ENCODE data around the gene REPS2. TPM values are rescaled to one million over a fixed set of nuclear protein-coding genes. Genes with fewer than 3 reads are reported as not detected.

Gene REPS2
- total and polyA plus RNA-seq, 2 donors from 2014 or later, result 19.6 to 36.3 TPM

DNA sequence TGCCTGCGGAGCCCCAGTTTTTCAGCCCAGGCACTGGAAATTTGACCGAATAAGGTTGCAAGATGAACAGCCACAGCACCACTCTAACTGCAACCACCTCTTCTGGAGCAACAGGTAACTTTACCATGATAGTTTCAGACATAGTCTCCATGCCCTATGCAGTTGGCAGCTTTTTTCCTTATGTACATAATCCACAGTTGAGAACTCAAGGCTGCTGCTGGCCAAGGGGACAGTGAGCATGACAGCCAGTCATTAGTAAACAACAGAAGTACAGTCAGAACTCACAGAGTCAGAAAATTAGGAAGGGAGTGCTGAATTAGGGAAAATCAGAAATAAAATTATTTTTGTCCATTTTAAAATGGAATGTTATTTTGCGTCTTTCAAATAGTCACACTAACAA is 235.9 kb downstream of the REPS2 start:
- no peak for FAIRE-seq
- TF ChIP-seq, protein P1, sequence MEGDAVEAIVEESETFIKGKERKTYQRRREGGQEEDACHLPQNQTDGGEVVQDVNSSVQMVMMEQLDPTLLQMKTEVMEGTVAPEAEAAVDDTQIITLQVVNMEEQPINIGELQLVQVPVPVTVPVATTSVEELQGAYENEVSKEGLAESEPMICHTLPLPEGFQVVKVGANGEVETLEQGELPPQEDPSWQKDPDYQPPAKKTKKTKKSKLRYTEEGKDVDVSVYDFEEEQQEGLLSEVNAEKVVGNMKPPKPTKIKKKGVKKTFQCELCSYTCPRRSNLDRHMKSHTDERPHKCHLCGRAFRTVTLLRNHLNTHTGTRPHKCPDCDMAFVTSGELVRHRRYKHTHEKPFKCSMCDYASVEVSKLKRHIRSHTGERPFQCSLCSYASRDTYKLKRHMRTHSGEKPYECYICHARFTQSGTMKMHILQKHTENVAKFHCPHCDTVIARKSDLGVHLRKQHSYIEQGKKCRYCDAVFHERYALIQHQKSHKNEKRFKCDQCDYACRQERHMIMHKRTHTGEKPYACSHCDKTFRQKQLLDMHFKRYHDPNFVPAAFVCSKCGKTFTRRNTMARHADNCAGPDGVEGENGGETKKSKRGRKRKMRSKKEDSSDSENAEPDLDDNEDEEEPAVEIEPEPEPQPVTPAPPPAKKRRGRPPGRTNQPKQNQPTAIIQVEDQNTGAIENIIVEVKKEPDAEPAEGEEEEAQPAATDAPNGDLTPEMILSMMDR (IDR thresholded peaks at IDR 0.05; ENCODE audit: borderline replicate concordance, extremely low read depth, insufficient read depth), result no peak
- DNase-seq, result no peak
- H3K4me1 ChIP-seq (ENCODE audit: control insufficient read depth in 2 of 3, insufficient read depth in 2 of 3, low read depth in 1 of 3, low read length in 3 of 3), result no peaks in the 10 kb centered on the region
- H3K9me3 ChIP-seq (ENCODE audit: control insufficient read depth in 2 of 3, insufficient read depth in 1 of 3, low read length in 3 of 3), result no peaks in the 10 kb centered on the region
- H3K9ac ChIP-seq (ENCODE audit: low read length in 3 of 3), result no peak overlapping the region
- intact Hi-C loops (cut with DNase I), result no loop called here
- H3K27ac ChIP-seq (ENCODE audit: low read depth in 2 of 2, low read length in 2 of 2), result no peak overlapping the region
- H3K27me3 ChIP-seq (ENCODE audit: control insufficient read depth, insufficient read depth, low read length), result no peaks in the 10 kb centered on the region
- H3K4me3 ChIP-seq (ENCODE audit: low read length in 3 of 3), result no peak overlapping the region
- H3K36me3 ChIP-seq (ENCODE audit: control insufficient read depth in 2 of 3, insufficient read depth in 3 of 3, low read length in 3 of 3), result no peaks in the 10 kb centered on the region

DNA sequence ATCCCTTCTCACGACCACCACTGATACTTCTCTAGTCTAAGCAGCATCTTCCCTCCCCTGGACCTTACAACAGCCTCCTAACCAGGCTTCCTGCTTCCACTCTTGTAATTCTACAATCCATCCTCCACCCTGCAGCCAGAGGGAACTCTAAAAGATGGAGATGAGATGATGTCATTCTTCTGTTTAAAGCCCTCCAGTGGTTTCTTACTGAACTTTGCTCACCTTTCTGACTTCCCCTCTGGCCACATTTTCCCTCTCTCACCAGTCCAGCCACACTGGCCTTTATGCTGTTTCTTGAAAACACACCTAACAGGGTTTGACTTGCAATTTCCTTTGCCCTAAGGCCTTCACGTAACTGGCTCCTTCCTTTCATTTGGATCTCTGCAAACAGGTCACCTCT is 237.1 kb downstream of the REPS2 start:
- Histone ChIP-seq H3K27ac (ENCODE audit: low read depth in 2 of 2, low read length in 2 of 2) (no peak overlapping the region), H3K4me1 (ENCODE audit: control insufficient read depth in 2 of 3, insufficient read depth in 2 of 3, low read depth in 1 of 3, low read length in 3 of 3) (no peaks in the 10 kb centered on the region), H3K27me3 (ENCODE audit: control insufficient read depth, insufficient read depth, low read length) (no peaks in the 10 kb centered on the region), H3K9me3 (ENCODE audit: control insufficient read depth in 2 of 3, insufficient read depth in 1 of 3, low read length in 3 of 3) (no peaks in the 10 kb centered on the region), H3K4me3 (ENCODE audit: low read length in 3 of 3) (no peak overlapping the region), H3K9ac (ENCODE audit: low read length in 3 of 3) (no peak overlapping the region), H3K36me3 (ENCODE audit: control insufficient read depth in 2 of 3, insufficient read depth in 3 of 3, low read length in 3 of 3) (no peaks in the 10 kb centered on the region)
- no peak for FAIRE-seq
- DNase-seq, result no peak
- intact Hi-C loops (cut with DNase I), result no loop called here
- TF ChIP-seq, protein P1 (IDR thresholded peaks at IDR 0.05; ENCODE audit: borderline replicate concordance, extremely low read depth, insufficient read depth), result no peak

DNA sequence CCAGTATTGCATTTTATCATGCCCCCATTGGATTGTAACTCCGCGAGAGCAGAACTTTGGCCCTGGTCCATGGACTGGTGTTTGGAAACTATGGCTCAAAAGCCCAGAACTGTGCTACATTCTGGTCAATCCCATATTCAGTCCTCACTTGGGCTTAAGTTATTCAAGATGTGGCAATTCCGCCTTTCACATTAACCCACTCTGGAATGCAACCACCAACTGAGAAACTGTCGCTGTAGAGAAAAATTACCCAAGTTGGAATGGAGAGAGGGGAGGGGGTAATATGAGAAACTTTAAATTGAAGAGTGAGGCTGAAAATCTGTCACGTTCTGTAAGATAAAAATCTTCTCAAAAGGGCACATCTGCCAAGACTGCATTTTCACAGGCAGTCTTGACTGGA is 239.0 kb downstream of the REPS2 start:
- Histone ChIP-seq H3K27ac (ENCODE audit: low read depth in 2 of 2, low read length in 2 of 2) (no peak overlapping the region), H3K4me3 (ENCODE audit: low read length in 3 of 3) (no peak overlapping the region), H3K36me3 (ENCODE audit: control insufficient read depth in 2 of 3, insufficient read depth in 3 of 3, low read length in 3 of 3) (no peaks in the 10 kb centered on the region), H3K4me1 (ENCODE audit: control insufficient read depth in 2 of 3, insufficient read depth in 2 of 3, low read depth in 1 of 3, low read length in 3 of 3) (no peaks in the 10 kb centered on the region), H3K27me3 (ENCODE audit: control insufficient read depth, insufficient read depth, low read length) (no peaks in the 10 kb centered on the region), H3K9me3 (ENCODE audit: control insufficient read depth in 2 of 3, insufficient read depth in 1 of 3, low read length in 3 of 3) (no peaks in the 10 kb centered on the region), H3K9ac (ENCODE audit: low read length in 3 of 3) (no peak overlapping the region)
- FAIRE-seq, result no peak
- TF ChIP-seq, protein P1 (IDR thresholded peaks at IDR 0.05; ENCODE audit: borderline replicate concordance, extremely low read depth, insufficient read depth), result no peak
- no peak for DNase-seq
- intact Hi-C loops (cut with DNase I), result no loop called here

DNA sequence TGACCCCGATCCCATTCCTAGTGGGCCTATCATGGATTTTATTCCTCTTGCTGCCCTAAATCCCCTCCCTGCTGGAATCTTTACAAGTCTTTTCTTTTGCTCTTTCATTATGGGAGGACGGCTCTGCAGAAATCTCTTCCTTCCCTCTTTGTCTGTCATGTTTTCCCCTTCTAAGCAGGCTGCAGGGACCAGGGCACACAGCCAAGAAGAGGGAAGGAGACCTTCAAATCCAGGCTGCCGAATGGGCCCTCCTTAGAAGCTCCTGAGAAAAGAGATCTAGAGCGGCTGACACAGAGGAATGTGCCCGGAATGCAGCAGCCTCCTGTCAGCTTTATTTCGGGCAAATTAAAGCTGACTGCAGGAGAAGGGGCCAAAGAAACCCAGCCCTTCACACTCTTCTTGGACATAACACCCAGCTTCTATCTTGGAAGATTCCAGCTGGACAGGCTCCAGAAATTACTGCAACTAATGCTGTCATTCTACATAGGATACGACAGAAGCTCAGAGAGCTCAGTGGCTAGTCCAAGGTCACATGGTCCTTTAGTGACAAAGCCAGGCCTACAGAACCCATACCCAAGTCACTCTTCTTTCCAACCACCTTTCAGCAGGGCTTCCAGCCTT is 240.8 kb downstream of the REPS2 start:
- intact Hi-C loops (cut with DNase I), result no loop called here
- H3K27ac ChIP-seq (ENCODE audit: low read depth in 2 of 2, low read length in 2 of 2), result no peak overlapping the region
- TF ChIP-seq, protein P1 (IDR thresholded peaks at IDR 0.05; ENCODE audit: borderline replicate concordance, extremely low read depth, insufficient read depth), result no peak
- no peak overlapping the region for H3K4me3 ChIP-seq (ENCODE audit: low read length in 3 of 3)
- H3K9me3 ChIP-seq (ENCODE audit: control insufficient read depth in 2 of 3, insufficient read depth in 1 of 3, low read length in 3 of 3), result no peaks in the 10 kb centered on the region
- no peaks in the 10 kb centered on the region for H3K4me1 ChIP-seq (ENCODE audit: control insufficient read depth in 2 of 3, insufficient read depth in 2 of 3, low read depth in 1 of 3, low read length in 3 of 3)
- no peak overlapping the region for H3K9ac ChIP-seq (ENCODE audit: low read length in 3 of 3)
- FAIRE-seq, result no peak
- no peaks in the 10 kb centered on the region for H3K27me3 ChIP-seq (ENCODE audit: control insufficient read depth, insufficient read depth, low read length)
- DNase-seq, result peak in 2 of 5 donors; percentile 10 to 40
- H3K36me3 ChIP-seq (ENCODE audit: control insufficient read depth in 2 of 3, insufficient read depth in 3 of 3, low read length in 3 of 3), result no peaks in the 10 kb centered on the region
